Measurements from ENCODE around the gene ABHD12B. TPM values are rescaled to one million over a fixed set of nuclear protein-coding genes. Genes with fewer than 3 reads are reported as not detected.

The ABHD12B gene, protein sequence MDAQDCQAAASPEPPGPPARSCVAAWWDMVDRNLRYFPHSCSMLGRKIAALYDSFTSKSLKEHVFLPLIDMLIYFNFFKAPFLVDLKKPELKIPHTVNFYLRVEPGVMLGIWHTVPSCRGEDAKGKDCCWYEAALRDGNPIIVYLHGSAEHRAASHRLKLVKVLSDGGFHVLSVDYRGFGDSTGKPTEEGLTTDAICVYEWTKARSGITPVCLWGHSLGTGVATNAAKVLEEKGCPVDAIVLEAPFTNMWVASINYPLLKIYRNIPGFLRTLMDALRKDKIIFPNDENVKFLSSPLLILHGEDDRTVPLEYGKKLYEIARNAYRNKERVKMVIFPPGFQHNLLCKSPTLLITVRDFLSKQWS
- 1.2 and 5.7 TPM in 2 replicates for polyA plus RNA-seq

DNA sequence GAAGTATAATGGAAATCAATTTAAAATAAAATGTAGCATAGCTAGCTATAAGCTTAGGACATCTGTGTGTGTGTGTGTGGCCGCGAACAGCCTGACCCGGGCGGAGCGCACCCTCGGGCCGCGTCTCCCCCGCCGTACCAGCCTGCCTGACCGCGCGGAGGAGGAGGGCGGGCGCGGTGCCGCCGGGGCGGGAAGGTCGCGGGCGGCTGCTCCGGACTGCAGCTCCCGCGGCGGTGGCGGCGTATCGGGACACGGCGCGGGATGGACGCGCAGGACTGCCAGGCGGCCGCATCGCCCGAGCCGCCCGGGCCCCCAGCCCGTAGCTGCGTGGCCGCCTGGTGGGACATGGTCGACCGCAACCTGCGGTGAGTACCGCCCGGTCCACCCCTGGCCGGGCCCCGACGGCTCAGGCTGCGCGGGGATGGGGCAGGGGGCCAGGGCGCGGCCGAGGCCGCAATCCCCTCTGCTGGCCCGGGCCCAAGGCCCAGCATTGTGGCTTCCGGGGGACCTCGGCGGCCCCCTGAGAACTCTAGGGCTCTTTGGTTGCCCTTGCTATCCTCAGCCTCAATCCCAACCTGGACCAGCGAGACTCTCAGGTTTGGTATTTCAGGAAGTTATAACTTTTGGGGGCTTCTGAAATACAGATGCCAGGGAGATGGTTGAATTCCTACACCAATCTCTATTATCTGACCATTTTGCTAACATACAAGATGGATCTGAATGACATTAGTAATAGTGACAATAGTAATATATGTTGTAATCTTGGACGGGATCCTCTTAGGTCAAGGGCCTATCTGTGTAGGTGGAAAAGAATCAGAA is at the start of gene ABHD12B:
Gene ABHD12B (plus strand): TSS at position 140 of the 819 bp plus-strand sequence. CDS start 122 bp downstream, at position 262.

DNA sequence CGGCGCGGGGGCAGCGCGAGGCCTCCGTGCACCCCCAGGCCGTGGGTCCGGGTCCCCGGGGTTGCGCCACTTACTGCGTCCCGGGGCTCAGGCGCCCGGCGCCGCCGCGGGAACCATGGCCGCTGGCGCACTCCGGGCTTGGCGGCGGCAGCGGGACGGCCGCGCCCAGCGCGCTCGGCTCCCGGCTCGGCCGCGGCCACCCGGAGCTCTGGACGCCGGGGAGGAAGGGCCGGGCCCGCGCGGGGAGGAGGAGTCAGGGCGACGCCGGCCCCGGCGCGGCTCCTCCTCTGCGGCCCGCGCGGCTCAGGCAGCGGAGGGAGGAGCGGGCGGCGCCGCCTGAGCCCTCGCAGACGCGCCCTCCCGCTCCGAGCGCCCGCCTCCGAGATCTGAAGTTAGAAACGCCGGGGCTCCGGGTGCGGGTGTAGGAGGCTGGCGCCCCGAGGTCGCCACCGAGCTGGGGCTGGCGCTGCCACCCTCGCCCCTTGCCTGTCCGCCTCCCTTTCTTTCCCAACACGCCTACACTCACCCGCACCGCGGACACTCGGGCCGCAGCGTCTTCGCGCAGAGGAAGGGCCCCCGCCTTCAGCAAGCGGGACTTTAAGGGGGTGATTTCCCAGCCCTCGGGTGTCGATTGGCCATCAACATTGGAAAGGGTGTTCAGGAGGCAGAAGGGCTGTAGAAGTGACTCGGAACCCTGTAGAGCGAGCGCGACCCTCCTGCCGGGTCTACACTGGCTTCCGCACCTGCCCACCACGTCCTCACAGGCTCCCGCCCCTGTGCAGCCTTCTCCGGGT is 40.7 kb upstream of the ABHD12B start, which contains the start of gene NIN:
Gene NIN (minus strand): TSS at position 231 of the 794 bp plus-strand sequence. CDS start 9,106 bp downstream, outside the sequence.

DNA sequence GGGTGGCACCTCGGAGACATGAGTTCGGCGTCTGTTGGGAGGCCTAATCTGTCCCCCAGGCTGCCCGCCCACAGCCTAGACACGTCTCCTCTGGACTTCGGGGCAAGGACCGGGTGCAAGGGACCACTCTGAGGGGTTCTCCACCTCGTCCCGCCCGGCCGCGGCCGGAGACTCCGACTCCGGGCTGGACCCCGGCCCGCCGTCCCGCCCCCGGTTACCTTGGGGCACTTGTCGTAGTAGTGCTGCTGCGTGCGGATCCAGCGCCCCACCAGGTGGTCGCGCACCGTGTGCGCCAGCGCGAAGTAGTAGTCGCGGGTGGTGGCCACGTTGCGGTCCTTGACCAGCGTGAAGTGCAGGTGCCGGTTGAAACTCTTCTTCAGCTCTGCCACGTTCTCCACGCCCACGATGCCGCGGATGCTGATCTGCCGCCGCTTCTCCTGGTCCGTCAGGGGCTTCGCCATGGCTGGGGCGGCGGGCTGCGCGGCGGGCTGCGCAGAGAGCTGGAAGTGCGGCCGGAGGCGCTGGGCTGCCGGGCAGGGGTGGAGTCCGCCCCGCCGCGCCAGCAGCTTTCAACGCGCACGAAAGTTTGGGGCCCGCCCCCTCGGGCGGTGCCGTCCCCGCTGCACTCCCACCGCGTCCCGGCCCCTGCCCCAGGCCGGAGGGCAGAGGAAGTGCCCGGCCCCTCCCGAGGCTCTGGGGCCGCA is 72.2 kb downstream of the ABHD12B start, which contains the start of gene PYGL:
Gene PYGL (minus strand): TSS at position 541 of the 704 bp plus-strand sequence. CDS start 80 bp downstream, at position 461.

Other genes starting within 250 kb of the ABHD12B start
- gene SAV1, start 203.7 kb upstream of the ABHD12B start, polyA plus RNA-seq, result 13.5 and 22.6 TPM in 2 replicates
- 5.9 and 6.5 TPM in 2 replicates for gene NIN, start 40.9 kb upstream of the ABHD12B start, polyA plus RNA-seq
- 5.2 and 14.0 TPM in 2 replicates for gene PYGL, start 72.4 kb downstream of the ABHD12B start, polyA plus RNA-seq
- 219 and 283 TPM in 2 replicates for gene TRIM9, start 223.1 kb downstream of the ABHD12B start, polyA plus RNA-seq

All from Purkinje cell (primary cell).